NB4 (cell line): ENCODE data around the gene NPFFR2.
"Not testable (repeated sequence)": the region's sequence is repeated elsewhere in the genome, so short reads cannot be mapped to it uniquely, and the experiment has no call there.

ENCODE experiments used
- CTCF ChIP-seq: IDR thresholded peaks from one replicate; pipeline ENCODE4 v1.5.1; 2012; ENCODE audit warnings: low read depth, low read length
- MAX ChIP-seq: IDR thresholded peaks from 2 replicates; pipeline ENCODE4 v1.6.1; 2011; ENCODE audit warnings: low read depth, low read length
- MYC ChIP-seq: IDR thresholded peaks from 2 replicates; pipeline ENCODE4 v1.6.1; 2011; ENCODE audit warnings: low read depth, low read length
- POLR2A ChIP-seq: IDR thresholded peaks from 2 replicates; pipeline ENCODE4 v1.6.1; 2011; ENCODE audit warnings: mild to moderate bottlenecking; ENCODE audit not compliant: insufficient read length; ENCODE audit errors: extremely low read depth

GRCh38 chr4:72139997-72140396, 108.2 kb downstream of the NPFFR2 start:
- TF ChIP-seq CTCF, POLR2A, MAX, MYC: not testable (repeated sequence)
